PC-9 (cell line): ENCODE data around the gene LMO7.

Source experiments
- CTCF ChIP-seq: fragments of 200-600 bp; sonication (generic); conservative IDR thresholded peaks from 2 replicates; pipeline ENCODE4 v1.6.1; 2017; ENCODE audit warnings: mixed run types, antibody characterized with exemption, mild to moderate bottlenecking, moderate library complexity
- EZH2 ChIP-seq: fragments of 200-600 bp; sonication (generic); IDR thresholded peaks from 2 replicates; pipeline ENCODE4 v1.8.0; 2017; ENCODE audit warnings: antibody characterized with exemption, low read depth

GRCh38 chr13:75603038-75603437 is 33.1 kb upstream of the LMO7 start:
- TF ChIP-seq CTCF (no peak), EZH2 (no peak)
